Heart left ventricle (tissue), 16 donors: ENCODE results near the gene SSH2. TPM values are rescaled to one million over a fixed set of nuclear protein-coding genes. Genes with fewer than 3 reads are reported as not detected.

Source experiments
- ATAC-seq, 4 donors: fragments of 200-7000 bp; cut with Tn5 transposase; one replicate each; pipeline ENCODE4 v1.9.1; 2020 to 2022; ENCODE audit warnings: moderate library complexity in 4 of 4, mild to moderate bottlenecking in 3 of 4, moderate number of reproducible peaks in 1 of 4
- DNase-seq, 5 donors: peaks; one replicate each; pipeline ENCODE4 v3.0.0-alpha.2; 2020
- H3K27ac ChIP-seq, 12 donors: fragments of 200-600 bp; sonication (generic) in 4 of 12; one replicate each; pipeline versions ENCODE4 v1.5.0 to v1.8.0; 2016 to 2022; ENCODE audit warnings: mild to moderate bottlenecking in 2 of 12
- H3K27me3 ChIP-seq, 9 donors: fragments of 200-600 bp; sonication (generic) in 2 of 9; one replicate each; pipeline versions ENCODE4 v1.5.1 to v1.8.0; 2016 to 2022; ENCODE audit warnings: mild to moderate bottlenecking in 3 of 9
- H3K36me3 ChIP-seq, 9 donors: fragments of 200-600 bp; sonication (generic) in 2 of 9; one replicate each; pipeline versions ENCODE4 v1.5.0 to v1.8.0; 2018 to 2022; ENCODE audit warnings: mild to moderate bottlenecking in 2 of 9
- H3K4me1 ChIP-seq, 12 donors: fragments of 200-600 bp; sonication (generic) in 4 of 12; one replicate each; pipeline versions ENCODE4 v1.5.0 to v1.8.0; 2016 to 2022; ENCODE audit warnings: mild to moderate bottlenecking in 3 of 12
- H3K4me3 ChIP-seq, 12 donors: fragments of 200-600 bp; sonication (generic) in 4 of 12; one replicate each; pipeline versions ENCODE4 v1.5.0 to v1.8.0; 2017 to 2022; ENCODE audit warnings: mild to moderate bottlenecking in 9 of 12, moderate library complexity in 4 of 12
- H3K9me3 ChIP-seq, 12 donors: fragments of 200-600 bp; sonication (generic) in 4 of 12; one replicate each; pipeline versions ENCODE4 v1.5.0 to v1.8.0; 2016 to 2022; ENCODE audit warnings: mild to moderate bottlenecking in 1 of 12
- CTCF ChIP-seq, 12 donors: fragments of 200-600 bp; sonication (generic) in 4 of 12; IDR thresholded peaks; one replicate each; pipeline versions ENCODE4 v1.5.0 to v1.8.0; 2018 to 2022; ENCODE audit warnings: antibody characterized with exemption in 12 of 12, mild to moderate bottlenecking in 5 of 12
- POLR2A ChIP-seq, 2 donors: fragments of 450-650 bp; IDR thresholded peaks; one replicate each; pipeline ENCODE4 v1.6.1; 2017; ENCODE audit warnings: antibody characterized with exemption in 2 of 2, mild to moderate bottlenecking in 2 of 2, moderate library complexity in 2 of 2
- WGBS, 4 donors: extraction: QIAGEN DNeasy Blood & Tissue Kit in 2 of 4; methylation state at CpG; one replicate each; pipeline versions ENCODE4 v1.1.5 to v1.1.7; 2013 to 2018; 5-methylcytosine and 5-hydroxymethylcytosine counted together
- intact Hi-C, 10 donors: fragments of 100-400 bp; cut with DNase I; formaldehyde crosslinking; loops; one replicate each; pipeline versions ENCODE4 v1.11.1 to v1.14.2; 2022
- polyA plus RNA-seq, 2 donors: library from polyadenylated mRNA; stranded (reverse); fragments of 200-250 nt; gene quantifications; one replicate each; pipeline ENCODE4 v1.2.3, GENCODE V29; 2013
- total RNA-seq, 9 donors: library from RNA; depleted of rRNA in 2 of 9; stranded (reverse); fragments of >200 nt in 2 of 9; fragmentation: NEBNext Ultra II Directional in 3 of 9; extraction: Animal tissue kit (Norgen Biotek cat#: 25700) in 3 of 9; gene quantifications; one replicate each; pipeline versions ENCODE4 v1.1.0 to v1.2.4, GENCODE V29; 2016 to 2023
- donor health status: ischemic (EF 13 %, LVEDD 7.1; RV severe dilation, severe dysfunction).
- donor health status: healthy with polysubstance abuse.
- donor health status: DM: no; HTN: yes; CAD: no.
- donor health status: DM: no; HTN: no; CAD: no.
- donor health status: ischemic (EF 25% LVEDD 6.9; RV normal size, moderate dysfunction).
- donor health status: ischemic (EF 25% LVEDD 5.7; RV mildly dilated, moderate dysfunction).
- donor health status: healthy.
- donor health status: DM: yes; HTN: yes; CAD: no.
- donor health status: ischemic (EF 35%, LVEDD 5.7; RV mildly dilated, moderate dysfunction).
- donor health status: nonischemic (EF 11% LVEDD 7.7; RV severe dilation, severe dysfunction).
- donor health status: DM: yes; HTN: yes; CAD: no.
- donor health status: PGD.
- donor health status: ischemic (EF 29% LVEDD 5.4; RV normal size, mild dysfunction).
- donor health status: nonischemic (EF 23%, LVEDD 6.1; RV moderate dilation, normal function).

Gene SSH2
- total and polyA plus RNA-seq, 11 donors: 20.8 to 46.7 (median 36.6) TPM

- TF ChIP-seq POLR2A (IDR thresholded peaks at IDR 0.05) (no peak), CTCF (IDR thresholded peaks at IDR 0.05) (no peak)
- peaks cover 5 to 72% (median 46%) of the 10 kb centered on the region in 12 donors for H3K4me1 ChIP-seq
- WGBS, 4 donors: 76 to 90% (median 82%) methylated on average over 4 to 7 of the region's 7 CpGs
- no peaks in the 10 kb centered on the region for H3K36me3 ChIP-seq
- ATAC-seq: no peak
- H3K9me3 ChIP-seq: no peaks in the 10 kb centered on the region
- intact Hi-C loops: no loop called here
- no peak overlapping the region for H3K27ac ChIP-seq
- peak in 3 of 5 donors; percentile 7 to 24 (median 18) for DNase-seq
- no peaks in the 10 kb centered on the region for H3K27me3 ChIP-seq
- no peak overlapping the region for H3K4me3 ChIP-seq
Measured at GRCh38 chr17:29595107-29595942, 334.7 kb downstream of the SSH2 start.

GRCh38 chr17:29594519-29595090, 335.4 kb downstream of the SSH2 start:
- peaks cover 5 to 79% (median 52%) of the 10 kb centered on the region in 12 donors for H3K4me1 ChIP-seq
- intact Hi-C loops: no loop called here
- ATAC-seq (no peak), DNase-seq (peak in 4 of 5 donors; percentile 8 to 25 (median 22))
- no peak for TF ChIP-seq POLR2A (IDR thresholded peaks at IDR 0.05)
- no peak for TF ChIP-seq CTCF (IDR thresholded peaks at IDR 0.05)
- no peaks in the 10 kb centered on the region for H3K27me3 ChIP-seq
- no peak overlapping the region for H3K27ac ChIP-seq
- no peaks in the 10 kb centered on the region for H3K36me3 ChIP-seq
- H3K4me3 ChIP-seq: peak overlapping the region in 4 of 12 donors; percentile 59 to 84 (median 72)
- 92 to 94% (median 92%) methylated on average over 5 to 11 of the region's 11 CpGs for WGBS, 4 donors
- no peaks in the 10 kb centered on the region for H3K9me3 ChIP-seq

- H3K4me3 ChIP-seq: peak overlapping the region; percentile 45 to 88 (median 68)
- H3K36me3 ChIP-seq: no peaks in the 10 kb centered on the region
- H3K9me3 ChIP-seq: no peaks in the 10 kb centered on the region
- 7 to 11% (median 8%) methylated on average over 39 to 64 of the region's 64 CpGs for WGBS, 4 donors
- peak; percentile 23 to 63 (median 31) for DNase-seq
- H3K4me1 ChIP-seq: peaks cover 5 to 80% (median 52%) of the 10 kb centered on the region in 12 donors
- intact Hi-C loops: loop anchor here in 1 of 10 donors (2.0 kb wide), 1 partner anchor 21 kb away; no protein-coding TSS in a partner anchor
- H3K27me3 ChIP-seq: no peaks in the 10 kb centered on the region
- ATAC-seq: no peak
- TF ChIP-seq POLR2A (IDR thresholded peaks at IDR 0.05) (no peak), CTCF (IDR thresholded peaks at IDR 0.05) (peak in 4 of 12 donors; percentile 12 to 38 (median 21))
- H3K27ac ChIP-seq: peak overlapping the region in 9 of 12 donors; percentile 17 to 56 (median 52)
Measured at GRCh38 chr17:29593591-29594518, 336.2 kb downstream of the SSH2 start.
